GM12865 (cell line): ENCODE results near the gene SLC39A8.

Experiments used
- DNase-seq: peaks from one replicate; pipeline ENCODE4 v3.0.0; 2010; ENCODE audit warnings: low read depth
- H3K4me3 ChIP-seq: 2 replicates; pipeline ENCODE4 v1.5.1; 2011; ENCODE audit warnings: mild to moderate bottlenecking, low read depth, low read length, control low read depth
- CTCF ChIP-seq: IDR thresholded peaks from 2 replicates; pipeline ENCODE4 v1.5.1; 2011; ENCODE audit warnings: low read length, control low read depth, low read depth, inconsistent platforms; ENCODE audit not compliant: insufficient read depth; ENCODE audit errors: missing control alignments

SLC39A8 gene

GRCh38 chr4:102219129-102219528 is 126.2 kb downstream of the SLC39A8 start:
- TF ChIP-seq CTCF: no peak
- no peak overlapping the region for H3K4me3 ChIP-seq
- DNase-seq: no peak

DNA sequence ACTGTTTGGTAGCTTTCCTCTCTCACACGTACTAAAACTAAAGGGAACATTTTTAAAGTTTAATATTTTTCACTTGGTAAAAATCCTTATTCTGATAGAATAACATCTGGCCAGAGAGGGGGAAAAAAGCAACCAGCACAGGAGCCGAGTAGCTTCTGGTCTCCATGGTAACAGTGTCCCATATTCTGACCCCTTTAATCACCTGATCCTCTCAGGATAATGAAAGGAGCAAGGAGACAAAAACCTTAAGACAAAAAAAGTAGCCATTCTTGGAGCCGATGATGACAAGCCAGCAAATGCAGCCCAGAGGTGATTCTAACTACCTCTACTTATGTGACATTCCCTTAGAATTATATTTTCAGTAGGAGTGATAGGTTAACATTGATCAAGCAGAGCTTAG is 126.6 kb downstream of the SLC39A8 start:
- no peak for TF ChIP-seq CTCF
- no peak overlapping the region for H3K4me3 ChIP-seq
- no peak for DNase-seq

- TF ChIP-seq CTCF: no peak
- no peak for DNase-seq
- no peak overlapping the region for H3K4me3 ChIP-seq
These were observed 127.4 kb downstream of the SLC39A8 start for GRCh38 chr4:102217775-102218355.

- no peak for TF ChIP-seq CTCF
- H3K4me3 ChIP-seq: no peak overlapping the region
- no peak for DNase-seq
These were observed 127.9 kb downstream of the SLC39A8 start for GRCh38 chr4:102217345-102217744.

DNA sequence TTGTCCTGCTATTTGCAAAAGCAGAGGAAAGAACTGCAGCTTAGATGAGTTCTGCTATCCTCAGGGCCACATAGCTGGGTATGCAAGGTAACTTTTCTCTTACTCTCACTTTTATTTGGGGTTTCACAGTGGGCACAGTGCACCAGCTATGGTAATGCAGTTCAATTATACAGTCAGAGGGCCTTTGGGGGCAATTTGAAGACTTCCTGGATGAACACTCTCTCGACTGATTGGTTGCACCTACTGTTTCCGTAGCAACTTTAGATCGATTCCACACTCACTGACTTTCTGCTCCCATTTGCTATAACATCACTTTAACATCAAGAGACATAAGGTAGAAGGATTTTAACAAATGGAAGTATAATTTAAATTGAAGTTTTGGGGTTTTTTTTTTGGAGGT is 128.6 kb downstream of the SLC39A8 start:
- TF ChIP-seq CTCF: no peak
- DNase-seq: no peak
- no peak overlapping the region for H3K4me3 ChIP-seq

GRCh38 chr4:102213031-102213430 is 132.3 kb downstream of the SLC39A8 start:
- no peak overlapping the region for H3K4me3 ChIP-seq
- no peak for DNase-seq
- TF ChIP-seq CTCF: no peak
